Astrocyte (in vitro differentiated cells and primary cell): Measurements from ENCODE around the gene GPX3.

Source experiments
- CTCF ChIP-seq: IDR thresholded peaks from 2 replicates; pipeline ENCODE4 v1.5.1; 2011; ENCODE audit warnings: low read depth, mild to moderate bottlenecking, inconsistent platforms, low read length, moderate library complexity; ENCODE audit not compliant: insufficient read depth
- EZH2 ChIP-seq: IDR thresholded peaks from 2 replicates; pipeline ENCODE4 v1.6.1; 2012; ENCODE audit warnings: mild to moderate bottlenecking, low read length, inconsistent platforms; ENCODE audit not compliant: insufficient read depth

GRCh38 chr5:150999704-151000442 is 20.5 kb upstream of the GPX3 start:
- TF ChIP-seq CTCF = no peak
- no peak for TF ChIP-seq EZH2
